Heart right ventricle (tissue), 16 donors: ENCODE measurements around the gene LMO7. TPM values are rescaled to one million over a fixed set of nuclear protein-coding genes. Genes with fewer than 3 reads are reported as not detected.

Source experiments
- ATAC-seq, 8 donors: fragments of 200-7000 bp; cut with Tn5 transposase; one replicate each; pipeline ENCODE4 v1.9.1; 2020; ENCODE audit warnings: mild to moderate bottlenecking in 8 of 8, moderate library complexity in 8 of 8, moderate number of reproducible peaks in 1 of 8
- DNase-seq, 2 donors: peaks; one replicate each; pipeline ENCODE4 v3.0.0-alpha.2; 2020
- H3K27ac ChIP-seq, 10 donors: fragments of 200-600 bp; sonication (generic) in 2 of 10; one replicate each; pipeline versions ENCODE4 v1.5.0 to v1.8.0; 2020 to 2022; ENCODE audit warnings: mild to moderate bottlenecking in 3 of 10
- H3K27me3 ChIP-seq, 7 donors: fragments of 200-600 bp; one replicate each; pipeline ENCODE4 v1.8.0; 2021 to 2022; ENCODE audit warnings: mild to moderate bottlenecking in 2 of 7
- H3K36me3 ChIP-seq, 9 donors: fragments of 200-600 bp; sonication (generic) in 1 of 9; one replicate each; pipeline versions ENCODE4 v1.5.0 to v1.8.0; 2020 to 2022; ENCODE audit warnings: mild to moderate bottlenecking in 2 of 9
- H3K4me1 ChIP-seq, 9 donors: fragments of 200-600 bp; sonication (generic) in 1 of 9; one replicate each; pipeline versions ENCODE4 v1.5.0 to v1.8.0; 2020 to 2022; ENCODE audit warnings: mild to moderate bottlenecking in 4 of 9
- H3K4me3 ChIP-seq, 10 donors: fragments of 200-600 bp; sonication (generic) in 2 of 10; one replicate each; pipeline versions ENCODE4 v1.5.0 to v1.8.0; 2020 to 2022; ENCODE audit warnings: mild to moderate bottlenecking in 7 of 10, moderate library complexity in 2 of 10
- H3K9me3 ChIP-seq, 11 donors: fragments of 200-600 bp in 10 of 11; sonication (generic) in 2 of 11; one replicate each; pipeline versions ENCODE4 v1.5.0 to v1.8.0; 2013 to 2022; ENCODE audit warnings: mild to moderate bottlenecking in 2 of 11, control low read depth in 1 of 11, moderate library complexity in 1 of 11
- CTCF ChIP-seq, 9 donors: fragments of 200-600 bp; sonication (generic) in 2 of 9; IDR thresholded peaks; one replicate each; pipeline versions ENCODE4 v1.5.0 to v1.8.0; 2021 to 2022; ENCODE audit warnings: antibody characterized with exemption in 9 of 9, mild to moderate bottlenecking in 5 of 9, moderate library complexity in 1 of 9
- WGBS, 2 donors: extraction: QIAGEN DNeasy Blood & Tissue Kit; methylation state at CpG; one replicate each; pipeline ENCODE4 v1.1.7; 2013; ENCODE audit warnings: inconsistent platforms in 1 of 2; 5-methylcytosine and 5-hydroxymethylcytosine counted together
- intact Hi-C, 10 donors: fragments of 100-400 bp; cut with DNase I; formaldehyde crosslinking; loops; one replicate each; pipeline versions ENCODE4 v1.11.1 to v1.14.2; 2022
- polyA plus RNA-seq, 2 donors: library from polyadenylated mRNA; stranded (reverse); fragments of 200-250 nt; gene quantifications; one replicate each; pipeline ENCODE4 v1.2.3, GENCODE V29; 2013
- total RNA-seq, 10 donors: library from RNA; stranded (reverse); fragmentation: NEBNext Ultra II Directional in 3 of 10; extraction: Animal tissue kit (Norgen Biotek cat#: 25700) in 3 of 10; gene quantifications; one replicate each; pipeline versions ENCODE4 v1.2.1 to v1.2.4, GENCODE V29; 2021 to 2023
- donor health status: Arrhythmogenic right ventricular cardiomyopathy.
- donor health status: ischemic (EF 13 %, LVEDD 7.1; RV severe dilation, severe dysfunction).
- donor health status: healthy with polysubstance abuse.
- donor health status: DM: no; HTN: yes; CAD: no.
- donor health status: DM: no; HTN: no; CAD: no.
- donor health status: ischemic (EF 25% LVEDD 6.9; RV normal size, moderate dysfunction).
- donor health status: ischemic (EF 25% LVEDD 5.7; RV mildly dilated, moderate dysfunction).
- donor health status: healthy.
- donor health status: DM: yes; HTN: yes; CAD: no.
- donor health status: Ischemic cardiomyopathy.
- donor health status: ischemic (EF 35%, LVEDD 5.7; RV mildly dilated, moderate dysfunction).
- donor health status: nonischemic (EF 11% LVEDD 7.7; RV severe dilation, severe dysfunction).
- donor health status: DM: yes; HTN: yes; CAD: no.
- donor health status: PGD.
- donor health status: ischemic (EF 29% LVEDD 5.4; RV normal size, mild dysfunction).
- donor health status: nonischemic (EF 23%, LVEDD 6.1; RV moderate dilation, normal function).

Gene LMO7
- total and polyA plus RNA-seq, 12 donors = 147 to 600 (median 504) TPM

DNA sequence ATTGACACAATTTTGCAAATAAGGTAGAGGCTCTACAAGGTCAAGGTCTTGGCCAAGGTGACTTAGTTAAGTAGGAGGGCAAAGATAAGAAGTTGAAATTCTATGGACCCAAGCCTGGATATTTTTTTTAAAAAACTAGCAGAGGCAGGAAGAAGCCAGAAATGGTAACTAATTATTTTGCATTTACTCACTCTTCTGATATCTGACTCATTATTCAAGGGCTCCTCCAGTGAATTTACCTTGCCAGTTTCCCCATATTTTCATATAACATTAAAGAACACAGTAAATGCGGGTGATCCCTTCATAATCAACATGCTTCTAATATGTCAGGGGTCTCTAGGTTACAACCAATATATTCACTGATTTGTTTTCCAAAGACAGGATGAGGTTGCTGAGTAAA is 246.1 kb downstream of the LMO7 start:
- H3K27ac ChIP-seq = no peak overlapping the region
- no peak for DNase-seq
- H3K9me3 ChIP-seq = no peaks in the 10 kb centered on the region
- H3K27me3 ChIP-seq = no peaks in the 10 kb centered on the region
- intact Hi-C loops = no loop called here
- TF ChIP-seq CTCF (IDR thresholded peaks at IDR 0.05) = no peak
- no peaks in the 10 kb centered on the region for H3K4me1 ChIP-seq
- 98 to 99% methylated on average over 1 of the region's 1 CpG for WGBS, 2 donors
- H3K4me3 ChIP-seq = no peak overlapping the region
- H3K36me3 ChIP-seq = no peaks in the 10 kb centered on the region
- ATAC-seq = no peak

- intact Hi-C loops = no loop called here
- TF ChIP-seq CTCF (IDR thresholded peaks at IDR 0.05) = no peak
- no peak overlapping the region for H3K27ac ChIP-seq
Measured at GRCh38 chr13:75889427-75889826, 253.3 kb downstream of the LMO7 start.

GRCh38 chr13:75895168-75895567 is 259.0 kb downstream of the LMO7 start:
- Histone ChIP-seq H3K27me3 (no peaks in the 10 kb centered on the region), H3K27ac (no peak overlapping the region), H3K4me1 (no peaks in the 10 kb centered on the region), H3K9me3 (no peaks in the 10 kb centered on the region), H3K4me3 (no peak overlapping the region), H3K36me3 (no peaks in the 10 kb centered on the region)
- intact Hi-C loops = loop anchor here in 1 of 10 donors (10.0 kb wide), 1 partner anchor 240 kb away; no protein-coding TSS in a partner anchor
- WGBS, 2 donors = 76 to 94% methylated on average over 3 of the region's 3 CpGs
- DNase-seq (no peak), ATAC-seq (no peak)
- no peak for TF ChIP-seq CTCF (IDR thresholded peaks at IDR 0.05)

More at GRCh38 chr13:75889427-75889826, 253.3 kb downstream of the LMO7 start:
- Histone ChIP-seq H3K4me1 (no peaks in the 10 kb centered on the region), H3K36me3 (no peaks in the 10 kb centered on the region), H3K27me3 (no peaks in the 10 kb centered on the region), H3K4me3 (no peak overlapping the region), H3K9me3 (no peaks in the 10 kb centered on the region)
- ATAC-seq = no peak
- no peak for DNase-seq

DNA sequence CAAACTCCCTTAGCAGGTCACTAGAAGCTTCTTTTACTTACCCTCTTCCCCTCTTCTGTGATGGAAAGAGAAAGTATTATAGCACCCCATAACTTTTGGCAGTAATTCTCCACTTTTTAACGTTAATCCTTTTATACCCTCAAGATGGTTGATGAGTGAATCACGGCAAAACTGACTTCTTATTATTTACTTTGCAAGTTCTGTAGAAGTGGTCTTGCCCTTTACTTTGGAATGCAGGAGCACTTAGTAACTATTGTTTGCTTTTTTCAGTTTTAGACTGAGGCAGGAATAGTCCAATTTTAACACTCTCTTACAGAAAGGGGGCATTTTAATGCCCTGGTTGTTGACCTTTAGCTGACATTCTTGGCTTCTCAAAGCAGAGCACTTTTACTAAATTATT is 260.1 kb downstream of the LMO7 start:
- Histone ChIP-seq H3K9me3 (no peaks in the 10 kb centered on the region), H3K4me1 (peaks cover 0 to under 1% (median 0%) of the 10 kb centered on the region in 9 donors), H3K27ac (no peak overlapping the region), H3K4me3 (no peak overlapping the region), H3K27me3 (no peaks in the 10 kb centered on the region), H3K36me3 (no peaks in the 10 kb centered on the region)
- no peak for TF ChIP-seq CTCF (IDR thresholded peaks at IDR 0.05)
- intact Hi-C loops = loop anchor here in 1 of 10 donors (10.0 kb wide), 1 partner anchor 239 kb away; no protein-coding TSS in a partner anchor
- DNase-seq (no peak), ATAC-seq (no peak)
- 82 to 88% methylated on average over 2 of the region's 2 CpGs for WGBS, 2 donors
